HG03521 (cell line): ENCODE data around the gene SNN.

Experiments used
- ATAC-seq: cut with Tn5 transposase; IDR thresholded peaks from one replicate; pipeline ENCODE4 v1.9.1; 2021; ENCODE audit warnings: mild to moderate bottlenecking, moderate library complexity; ENCODE audit not compliant: unreplicated experiment

Gene SNN

DNA sequence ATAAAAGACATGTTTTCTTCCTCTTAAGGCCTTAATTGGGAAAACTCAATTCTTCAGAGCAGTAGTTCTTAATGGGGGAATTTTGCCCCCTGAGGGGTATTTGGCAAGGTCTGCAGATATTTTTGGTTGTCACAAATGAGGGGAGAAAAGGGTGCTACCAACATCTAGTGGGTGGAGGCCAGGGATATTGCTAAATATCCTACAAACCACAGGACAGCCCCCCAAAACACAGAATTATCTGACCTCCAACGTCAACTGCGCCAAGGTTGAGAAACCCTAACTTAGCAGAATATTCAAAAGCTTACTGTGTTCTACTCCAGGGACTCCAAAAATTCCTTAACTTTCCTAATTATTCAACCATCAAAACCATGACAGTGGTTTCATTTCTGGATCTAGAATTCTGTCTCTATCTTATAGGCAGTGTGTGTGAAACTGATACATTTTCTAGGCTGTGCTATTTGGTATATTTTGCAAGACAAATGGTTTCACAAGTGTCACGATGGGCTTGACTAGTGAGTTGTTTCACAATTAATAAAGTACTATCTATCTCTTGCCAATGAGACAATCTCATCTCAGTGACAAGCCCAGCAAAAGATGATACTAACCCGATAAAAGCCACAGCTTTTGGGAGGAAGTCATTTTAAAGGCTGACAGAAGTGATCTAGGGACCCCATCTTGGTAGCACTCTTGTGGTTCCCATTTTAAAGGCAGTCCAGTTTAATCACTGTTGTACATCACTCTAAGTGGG is 59.7 kb downstream of the SNN start:
- no peak for ATAC-seq
